Stimulated activated naive CD8-positive, alpha-beta T cell treated with anti-CD3 and anti-CD28 coated beads, Interleukin-15, Interleukin-2, amounts not matched to agents 100 ng/mL and 50 ng/mL, for 24 hours (primary cell): ENCODE data around the gene SMIM21.

Source experiments
- H3K27ac Mint-ChIP-seq: one replicate; pipeline ENCODE4 v1.8.0; 2021; ENCODE audit warnings: mild to moderate bottlenecking, mixed read lengths
- H3K27me3 Mint-ChIP-seq: one replicate; pipeline ENCODE4 v1.8.0; 2021; ENCODE audit warnings: mixed read lengths
- H3K36me3 Mint-ChIP-seq: one replicate; pipeline ENCODE4 v1.8.0; 2021; ENCODE audit warnings: low read depth, mixed read lengths
- H3K4me1 Mint-ChIP-seq: one replicate; pipeline ENCODE4 v1.8.0; 2021; ENCODE audit warnings: low read depth, mixed read lengths
- H3K4me3 Mint-ChIP-seq: one replicate; pipeline ENCODE4 v1.8.0; 2021; ENCODE audit warnings: mild to moderate bottlenecking, mixed read lengths
- H3K9me3 Mint-ChIP-seq: one replicate; pipeline ENCODE4 v1.8.0; 2021; ENCODE audit warnings: mixed read lengths

SMIM21 gene

DNA sequence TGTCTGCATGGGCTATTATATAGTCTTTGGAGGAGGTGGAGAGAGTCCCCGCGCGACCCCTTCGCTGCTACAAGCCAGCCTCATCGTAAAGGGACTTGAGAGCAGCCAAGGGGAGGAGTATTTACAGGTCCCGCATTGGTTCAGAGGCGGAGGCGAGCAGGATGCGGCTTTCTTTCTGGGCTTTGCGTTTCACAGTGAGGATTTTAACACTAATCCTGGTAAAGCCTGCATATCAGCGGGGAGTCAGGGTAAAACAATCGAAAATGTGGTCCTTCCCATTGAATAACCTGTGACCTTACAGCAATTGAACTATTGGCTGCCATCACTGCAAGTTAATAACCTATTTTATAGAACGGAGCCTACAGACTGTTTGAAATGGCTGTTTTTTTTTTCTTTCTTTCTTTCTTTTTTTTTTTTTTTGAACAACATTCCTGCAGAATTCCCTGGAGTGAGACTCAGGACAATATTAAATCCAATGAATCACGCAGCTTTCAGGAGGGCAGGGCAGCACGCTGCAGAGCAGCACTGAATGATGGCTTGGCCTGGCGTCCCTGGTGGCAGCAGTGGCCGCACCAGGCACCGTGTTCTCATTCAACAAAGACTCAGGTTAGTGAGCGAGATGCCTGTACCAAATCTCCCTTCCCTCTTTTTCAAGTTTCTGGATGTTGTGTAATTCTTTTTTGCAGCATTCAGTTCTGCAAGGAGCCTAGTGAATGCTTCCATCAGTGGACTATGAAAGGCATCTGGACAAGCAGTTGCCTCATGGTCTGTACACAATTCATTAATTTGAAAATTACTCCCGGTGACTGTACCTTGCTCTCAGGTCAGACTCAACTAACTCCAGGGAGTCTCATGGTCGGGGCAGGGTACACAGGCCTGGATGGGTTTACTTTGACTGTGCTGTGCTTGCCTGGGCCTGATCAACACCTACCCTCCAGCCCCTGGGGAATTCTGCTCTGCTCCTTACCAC lies 19.8 kb downstream of the SMIM21 start:
- H3K9me3 Mint-ChIP-seq: no peaks in the 10 kb centered on the region
- no peak overlapping the region for H3K27ac Mint-ChIP-seq
- H3K27me3 Mint-ChIP-seq: peaks cover 26% of the 10 kb centered on the region
- no peak overlapping the region for H3K4me3 Mint-ChIP-seq
- H3K4me1 Mint-ChIP-seq: peaks cover 13% of the 10 kb centered on the region
- no peaks in the 10 kb centered on the region for H3K36me3 Mint-ChIP-seq

DNA sequence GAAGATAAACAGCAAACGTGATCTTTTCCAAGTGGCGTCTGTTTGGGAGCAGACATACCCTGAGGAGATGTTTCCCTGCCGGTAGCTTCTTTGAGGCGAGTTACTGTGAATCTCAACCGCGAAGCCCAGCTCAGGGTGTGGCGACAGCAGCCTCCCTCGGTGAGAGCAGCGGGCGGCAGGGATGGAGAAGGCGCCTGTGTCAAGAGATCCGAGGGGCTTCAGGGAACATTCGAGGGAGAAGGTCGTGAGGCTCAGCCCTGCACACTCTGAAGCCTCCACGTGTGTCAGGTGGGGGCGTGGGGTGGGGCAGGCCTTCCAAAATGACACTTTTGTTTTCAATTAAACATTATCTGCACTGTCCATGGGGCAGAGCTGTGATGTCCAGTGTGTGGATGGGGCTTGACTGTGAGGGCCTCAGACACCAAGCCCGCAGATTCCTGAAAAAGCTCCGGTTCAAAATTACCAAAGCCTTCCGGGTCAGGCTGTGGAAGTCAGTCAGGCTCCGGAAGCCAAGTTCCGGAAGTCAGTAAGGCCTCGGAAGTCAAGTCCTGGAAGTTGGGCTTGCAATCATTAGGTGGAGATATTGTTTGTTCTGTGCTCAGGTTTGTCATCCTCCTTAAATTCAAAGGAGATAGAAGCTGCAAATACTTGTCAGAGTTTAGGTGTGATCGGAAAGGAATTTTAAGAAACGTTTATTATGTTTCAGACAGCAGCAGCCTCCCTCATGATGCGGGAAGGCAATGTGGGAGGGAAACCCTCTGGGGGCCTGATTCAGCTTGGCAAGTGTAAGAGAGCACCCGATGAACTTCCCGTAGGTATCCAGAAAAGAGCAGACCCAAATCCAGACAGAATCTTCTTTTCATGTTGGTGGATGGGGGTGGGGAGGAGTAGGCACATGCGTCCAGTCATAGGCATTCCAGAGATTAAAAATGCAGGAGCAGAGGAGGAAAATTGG lies 20.7 kb downstream of the SMIM21 start:
- Mint-ChIP-seq H3K36me3 (no peaks in the 10 kb centered on the region), H3K4me1 (peaks cover 13% of the 10 kb centered on the region), H3K4me3 (no peak overlapping the region), H3K9me3 (no peaks in the 10 kb centered on the region), H3K27ac (no peak overlapping the region), H3K27me3 (peaks cover 34% of the 10 kb centered on the region)

DNA sequence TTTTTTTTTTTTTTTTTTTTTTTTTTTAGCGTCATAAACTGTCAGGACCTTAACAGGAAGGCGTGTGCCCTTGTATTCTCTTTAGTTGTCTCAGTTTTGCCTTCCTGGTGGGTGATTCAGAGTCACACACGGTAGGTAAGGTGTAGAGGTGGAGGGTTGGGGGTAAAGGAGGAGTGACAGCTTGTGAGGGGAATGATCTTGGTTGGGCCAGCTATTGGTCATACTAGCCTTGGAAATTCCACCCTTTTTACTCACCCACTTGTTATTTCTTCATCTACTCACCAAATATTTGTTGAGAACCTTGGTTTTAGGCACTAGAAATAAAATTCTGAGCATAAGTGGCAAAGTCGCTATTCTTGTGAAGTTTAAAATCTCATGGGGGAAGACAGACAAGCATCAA lies 22.2 kb downstream of the SMIM21 start:
- H3K9me3 Mint-ChIP-seq: no peaks in the 10 kb centered on the region
- peaks cover 13% of the 10 kb centered on the region for H3K4me1 Mint-ChIP-seq
- H3K27ac Mint-ChIP-seq: no peak overlapping the region
- no peak overlapping the region for H3K4me3 Mint-ChIP-seq
- H3K36me3 Mint-ChIP-seq: no peaks in the 10 kb centered on the region
- H3K27me3 Mint-ChIP-seq: peaks cover 41% of the 10 kb centered on the region

DNA sequence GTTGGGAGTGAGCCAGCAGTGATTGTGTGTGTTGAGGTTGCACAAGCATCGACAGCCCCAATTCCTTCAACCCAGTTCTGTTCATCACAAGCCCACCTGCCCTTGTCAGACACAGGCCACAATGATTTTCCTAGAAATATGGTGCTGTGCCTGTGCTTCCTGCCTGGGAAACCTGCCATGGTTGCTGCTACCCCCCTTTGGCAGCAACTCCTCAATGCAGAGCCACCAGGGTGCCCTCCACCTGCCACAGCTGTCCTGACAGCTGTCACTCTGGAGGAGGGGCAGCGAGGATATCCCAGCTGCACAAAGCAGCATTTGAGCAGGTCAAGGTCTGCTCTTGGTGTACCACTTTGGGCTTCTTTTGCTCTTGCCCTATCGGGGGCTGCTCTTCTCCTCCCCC lies 27.1 kb downstream of the SMIM21 start:
- H3K4me3 Mint-ChIP-seq: no peak overlapping the region
- peaks cover 44% of the 10 kb centered on the region for H3K27me3 Mint-ChIP-seq
- H3K27ac Mint-ChIP-seq: no peak overlapping the region
- no peaks in the 10 kb centered on the region for H3K9me3 Mint-ChIP-seq
- no peaks in the 10 kb centered on the region for H3K4me1 Mint-ChIP-seq
- H3K36me3 Mint-ChIP-seq: no peaks in the 10 kb centered on the region

DNA sequence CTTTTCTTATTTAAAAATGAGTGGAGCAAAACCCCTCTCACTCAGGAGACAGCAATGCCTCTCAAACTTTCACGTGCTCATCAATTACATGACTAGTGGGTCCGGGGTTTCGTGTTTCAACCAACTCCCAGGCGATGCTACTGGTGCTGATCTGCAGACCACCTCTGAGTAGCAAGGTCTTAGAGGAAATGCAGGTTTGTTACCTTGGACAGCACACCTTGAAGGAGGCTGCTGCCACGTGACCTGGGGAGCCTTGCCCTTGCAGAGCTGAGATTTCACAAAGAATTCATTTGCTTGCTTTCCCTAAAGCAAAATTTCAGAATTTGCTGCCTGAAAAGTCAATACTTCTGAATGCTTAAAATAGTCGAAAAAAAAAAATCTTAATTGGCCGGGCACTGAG lies 32.4 kb downstream of the SMIM21 start:
- Mint-ChIP-seq H3K9me3 (no peaks in the 10 kb centered on the region), H3K36me3 (no peaks in the 10 kb centered on the region), H3K27me3 (peaks cover 48% of the 10 kb centered on the region), H3K4me3 (no peak overlapping the region), H3K27ac (no peak overlapping the region), H3K4me1 (no peaks in the 10 kb centered on the region)

DNA sequence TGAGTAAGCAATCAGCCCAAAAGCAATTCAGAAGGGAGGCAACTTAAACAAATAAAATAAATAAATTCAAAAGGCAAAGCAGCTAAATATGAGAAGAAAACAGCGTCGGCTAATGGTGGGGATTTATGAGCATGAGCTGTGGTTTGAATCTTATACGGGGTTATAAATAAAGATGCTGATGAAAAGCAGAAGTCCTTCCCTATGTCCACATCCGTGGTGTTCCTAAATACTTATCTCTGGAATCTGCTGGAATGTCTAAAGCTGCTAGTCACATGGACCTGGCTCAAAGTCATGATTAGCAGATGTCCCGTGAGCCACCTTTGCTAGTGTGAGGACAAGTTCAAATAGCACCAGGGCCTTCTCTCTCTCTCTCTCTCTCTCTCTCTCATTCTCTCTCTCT lies 33.8 kb downstream of the SMIM21 start:
- no peaks in the 10 kb centered on the region for H3K4me1 Mint-ChIP-seq
- H3K27ac Mint-ChIP-seq: no peak overlapping the region
- H3K9me3 Mint-ChIP-seq: no peaks in the 10 kb centered on the region
- no peaks in the 10 kb centered on the region for H3K36me3 Mint-ChIP-seq
- peaks cover 51% of the 10 kb centered on the region for H3K27me3 Mint-ChIP-seq
- no peak overlapping the region for H3K4me3 Mint-ChIP-seq

DNA sequence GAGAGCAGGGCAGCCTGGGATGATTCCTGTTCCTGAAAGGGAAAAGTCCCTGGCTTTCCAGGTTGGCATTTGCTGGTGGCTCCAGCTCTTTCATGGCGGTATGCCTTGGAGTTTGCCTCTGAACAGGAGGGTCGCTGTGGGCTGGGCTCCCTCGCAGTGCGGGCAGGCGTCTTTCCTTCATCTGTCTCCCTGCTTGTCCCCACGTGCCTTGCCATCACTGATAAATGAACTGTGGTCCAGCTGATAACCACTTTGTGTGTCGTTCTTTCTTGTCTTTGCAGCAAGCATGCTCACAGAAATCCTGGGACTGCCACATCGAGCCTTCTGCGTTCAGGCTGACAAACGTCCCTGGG lies 35.3 kb downstream of the SMIM21 start:
- Mint-ChIP-seq H3K4me3 (no peak overlapping the region), H3K27me3 (peaks cover 53% of the 10 kb centered on the region), H3K4me1 (no peaks in the 10 kb centered on the region), H3K9me3 (no peaks in the 10 kb centered on the region), H3K36me3 (no peaks in the 10 kb centered on the region), H3K27ac (no peak overlapping the region)

DNA sequence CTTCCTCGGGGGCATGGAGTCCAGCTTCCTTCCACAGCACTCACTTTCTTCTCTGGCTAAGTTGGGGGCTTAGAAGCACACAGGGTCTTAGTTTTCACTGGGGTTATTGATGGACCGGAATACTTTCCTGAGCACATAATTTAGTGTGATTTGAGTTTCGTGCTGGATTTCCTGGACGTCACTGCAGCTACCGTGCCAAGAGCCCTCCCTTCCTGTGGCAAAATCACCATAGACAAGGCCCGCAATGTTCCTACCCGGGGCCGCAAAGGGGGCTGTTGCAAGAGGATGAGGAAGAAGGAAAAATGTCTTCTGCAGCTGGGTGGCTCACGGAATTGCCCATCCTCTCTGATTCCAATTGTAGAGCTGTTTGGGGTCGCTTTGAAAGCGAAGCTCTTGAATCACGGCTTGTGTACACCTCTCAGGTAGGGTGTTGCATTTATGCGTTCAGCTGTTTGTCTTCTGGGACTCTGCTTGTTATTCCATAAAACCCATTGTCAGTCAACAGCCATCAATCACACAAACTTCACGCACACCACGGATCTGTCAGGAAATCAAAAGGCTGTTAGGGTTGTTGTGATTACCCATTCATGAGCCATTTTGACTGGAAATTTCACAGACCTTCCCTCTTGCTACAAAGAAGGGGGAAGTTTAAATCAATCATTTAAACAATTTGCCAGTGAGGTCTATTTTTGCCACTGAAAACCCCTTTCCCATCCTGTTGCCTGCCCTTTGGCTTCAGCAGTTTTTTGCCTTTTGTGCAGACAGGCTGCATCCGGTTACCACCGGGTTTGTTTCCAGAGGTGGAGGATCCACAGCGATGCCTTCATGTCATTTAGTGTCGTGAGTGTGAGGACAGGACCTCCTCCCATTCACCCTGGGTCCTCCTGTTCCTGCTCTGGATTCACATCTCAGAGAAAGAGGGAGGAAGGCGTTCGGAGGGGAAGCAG lies 36.0 kb downstream of the SMIM21 start:
- no peak overlapping the region for H3K27ac Mint-ChIP-seq
- H3K27me3 Mint-ChIP-seq: peaks cover 52% of the 10 kb centered on the region
- H3K4me3 Mint-ChIP-seq: no peak overlapping the region
- H3K9me3 Mint-ChIP-seq: no peaks in the 10 kb centered on the region
- no peaks in the 10 kb centered on the region for H3K4me1 Mint-ChIP-seq
- H3K36me3 Mint-ChIP-seq: no peaks in the 10 kb centered on the region

DNA sequence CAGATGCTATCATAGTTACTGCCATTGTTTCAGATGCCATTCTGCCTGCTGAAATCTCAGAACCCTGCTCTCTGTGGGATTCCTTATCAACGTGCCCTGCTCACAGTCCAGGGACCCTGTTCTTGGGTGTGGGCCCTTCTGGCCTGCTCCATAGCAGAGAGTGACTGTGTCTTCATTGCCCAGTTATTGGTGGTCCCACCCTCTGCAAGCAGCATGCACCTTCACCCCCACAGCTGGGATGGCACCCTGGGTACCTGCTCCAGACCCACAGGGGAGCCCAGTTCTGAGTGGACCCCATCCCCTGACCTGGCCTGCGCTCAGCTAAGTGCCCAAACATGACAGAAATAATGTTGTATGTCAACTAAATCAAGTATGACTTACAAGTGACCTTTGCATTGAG lies 36.6 kb downstream of the SMIM21 start:
- H3K27ac Mint-ChIP-seq: no peak overlapping the region
- no peaks in the 10 kb centered on the region for H3K4me1 Mint-ChIP-seq
- peaks cover 46% of the 10 kb centered on the region for H3K27me3 Mint-ChIP-seq
- no peaks in the 10 kb centered on the region for H3K9me3 Mint-ChIP-seq
- no peaks in the 10 kb centered on the region for H3K36me3 Mint-ChIP-seq
- no peak overlapping the region for H3K4me3 Mint-ChIP-seq

DNA sequence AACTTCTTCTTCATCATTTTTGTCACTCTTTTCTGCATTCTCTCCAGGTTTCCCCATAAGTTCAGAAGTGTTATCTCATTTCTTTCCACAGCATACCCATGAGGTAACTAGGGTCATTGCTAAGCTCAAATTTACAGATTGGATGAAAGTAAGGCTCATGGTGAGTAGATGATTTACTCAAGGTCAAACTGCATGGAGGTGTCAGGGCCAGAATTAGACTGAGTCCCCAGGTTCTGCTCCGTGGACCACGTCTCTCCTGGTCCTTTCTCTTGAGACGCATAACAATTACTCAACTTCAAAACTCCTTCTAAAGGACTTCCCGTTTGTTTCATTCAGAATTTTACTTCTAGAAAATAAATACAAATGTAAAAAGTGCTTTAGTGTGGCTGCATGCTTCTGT lies 43.4 kb downstream of the SMIM21 start:
- no peaks in the 10 kb centered on the region for H3K4me1 Mint-ChIP-seq
- H3K9me3 Mint-ChIP-seq: no peaks in the 10 kb centered on the region
- H3K4me3 Mint-ChIP-seq: no peak overlapping the region
- H3K27me3 Mint-ChIP-seq: peaks cover 28% of the 10 kb centered on the region
- no peak overlapping the region for H3K27ac Mint-ChIP-seq
- no peaks in the 10 kb centered on the region for H3K36me3 Mint-ChIP-seq

DNA sequence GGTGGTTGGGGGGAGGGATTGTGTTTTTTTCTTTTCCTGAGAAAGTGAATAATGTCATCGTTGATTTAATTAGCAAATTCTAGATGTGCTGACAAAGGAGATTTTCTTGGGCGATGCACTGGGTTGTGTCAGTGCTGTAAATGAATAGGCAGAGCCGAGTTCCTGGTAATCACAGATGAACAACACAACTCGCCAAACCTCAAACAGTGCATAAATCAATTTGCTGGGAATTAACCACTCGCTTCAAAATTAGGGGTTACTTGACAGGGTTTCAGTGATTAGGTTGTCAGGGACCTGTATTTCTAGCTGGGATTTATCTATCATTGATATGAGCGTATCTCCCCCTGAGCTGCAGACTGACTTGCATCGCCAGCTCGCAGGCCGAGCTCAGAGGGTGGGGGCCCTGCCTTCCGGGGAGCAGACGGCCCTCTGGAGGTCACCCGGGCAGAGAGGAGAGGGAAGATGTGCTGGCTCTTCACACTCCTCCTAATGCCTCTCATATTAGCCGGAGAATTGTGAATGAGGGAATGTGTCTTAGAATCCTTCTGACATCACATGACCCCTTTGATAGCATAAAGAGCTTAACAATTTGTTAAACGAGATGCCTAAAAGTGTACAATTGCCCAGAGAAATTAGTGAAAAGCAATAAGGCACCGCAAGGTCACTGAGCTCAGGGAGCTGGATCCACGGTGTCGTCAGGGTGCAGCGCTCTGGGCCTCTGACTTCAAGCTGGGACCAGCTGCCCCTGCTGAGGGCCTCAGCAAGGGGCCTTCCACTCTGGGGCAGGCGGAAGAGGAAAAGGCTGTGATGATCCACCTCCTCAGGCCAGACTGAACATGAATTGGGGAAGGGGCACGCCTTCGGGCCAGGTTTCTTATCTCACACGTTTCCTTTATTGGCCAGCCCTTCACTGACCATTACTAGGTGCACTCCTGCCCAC lies 48.9 kb downstream of the SMIM21 start:
- Mint-ChIP-seq H3K9me3 (no peaks in the 10 kb centered on the region), H3K4me3 (no peak overlapping the region), H3K36me3 (no peaks in the 10 kb centered on the region), H3K4me1 (no peaks in the 10 kb centered on the region), H3K27me3 (peaks cover 13% of the 10 kb centered on the region), H3K27ac (no peak overlapping the region)

DNA sequence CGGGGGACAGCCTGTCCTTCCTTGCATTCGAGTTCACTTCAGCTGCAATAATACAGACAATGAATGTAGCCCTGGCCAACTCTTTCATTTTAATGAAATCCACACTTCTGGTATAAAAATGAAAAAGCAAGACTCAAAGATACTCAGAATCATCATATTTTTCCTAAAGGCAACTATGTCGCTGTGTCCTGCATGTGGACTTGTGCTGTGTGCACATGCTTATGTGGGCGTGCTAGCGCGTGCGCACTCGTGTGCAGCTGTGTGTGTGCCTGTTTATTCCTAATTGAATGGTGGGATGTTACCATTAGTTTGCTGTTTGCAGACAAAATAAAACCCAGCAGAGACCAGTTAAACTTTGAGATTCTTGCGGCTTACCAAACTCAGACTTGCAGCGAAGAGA lies 49.6 kb downstream of the SMIM21 start:
- no peaks in the 10 kb centered on the region for H3K9me3 Mint-ChIP-seq
- H3K4me1 Mint-ChIP-seq: no peaks in the 10 kb centered on the region
- H3K4me3 Mint-ChIP-seq: no peak overlapping the region
- peaks cover 6% of the 10 kb centered on the region for H3K27me3 Mint-ChIP-seq
- no peak overlapping the region for H3K27ac Mint-ChIP-seq
- no peaks in the 10 kb centered on the region for H3K36me3 Mint-ChIP-seq

DNA sequence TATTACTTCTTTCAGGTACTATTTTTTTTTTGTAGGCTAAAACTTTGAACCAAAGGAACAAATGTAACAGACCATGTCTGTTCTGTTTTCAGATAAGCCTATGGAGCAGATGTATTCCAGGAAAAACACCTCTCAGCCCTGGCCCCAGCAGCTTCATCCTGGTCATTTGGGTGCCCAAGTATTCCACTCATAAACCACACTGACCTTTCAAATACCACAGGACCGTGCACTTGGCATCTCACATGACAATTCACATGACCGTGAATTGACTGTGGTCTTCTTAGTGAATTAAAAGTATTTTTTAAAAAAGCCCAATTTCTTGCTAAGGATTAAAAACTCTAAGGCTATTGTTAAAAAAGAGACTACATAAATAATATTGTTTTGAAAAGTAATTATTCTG lies 50.2 kb downstream of the SMIM21 start:
- Mint-ChIP-seq H3K9me3 (no peaks in the 10 kb centered on the region), H3K4me3 (no peak overlapping the region), H3K27me3 (peaks cover 9% of the 10 kb centered on the region), H3K36me3 (no peaks in the 10 kb centered on the region), H3K4me1 (no peaks in the 10 kb centered on the region), H3K27ac (no peak overlapping the region)
